NB4 (cell line): ENCODE data around the gene FGF18.

ENCODE experiments used
- POLR2A ChIP-seq: IDR thresholded peaks from 2 replicates; pipeline ENCODE4 v1.6.1; 2011; ENCODE audit warnings: mild to moderate bottlenecking; ENCODE audit not compliant: insufficient read length; ENCODE audit errors: extremely low read depth
- TF ChIP-seq, protein P1 (sequence below): IDR thresholded peaks from one replicate; pipeline ENCODE4 v1.5.1; 2012; ENCODE audit warnings: low read depth, low read length
- TF ChIP-seq, protein P2 (sequence below): IDR thresholded peaks from 2 replicates; pipeline ENCODE4 v1.6.1; 2011; ENCODE audit warnings: low read depth, low read length

GRCh38 chr5:171505473-171506043 lies 86.1 kb downstream of the FGF18 start:
- TF ChIP-seq, protein P1, sequence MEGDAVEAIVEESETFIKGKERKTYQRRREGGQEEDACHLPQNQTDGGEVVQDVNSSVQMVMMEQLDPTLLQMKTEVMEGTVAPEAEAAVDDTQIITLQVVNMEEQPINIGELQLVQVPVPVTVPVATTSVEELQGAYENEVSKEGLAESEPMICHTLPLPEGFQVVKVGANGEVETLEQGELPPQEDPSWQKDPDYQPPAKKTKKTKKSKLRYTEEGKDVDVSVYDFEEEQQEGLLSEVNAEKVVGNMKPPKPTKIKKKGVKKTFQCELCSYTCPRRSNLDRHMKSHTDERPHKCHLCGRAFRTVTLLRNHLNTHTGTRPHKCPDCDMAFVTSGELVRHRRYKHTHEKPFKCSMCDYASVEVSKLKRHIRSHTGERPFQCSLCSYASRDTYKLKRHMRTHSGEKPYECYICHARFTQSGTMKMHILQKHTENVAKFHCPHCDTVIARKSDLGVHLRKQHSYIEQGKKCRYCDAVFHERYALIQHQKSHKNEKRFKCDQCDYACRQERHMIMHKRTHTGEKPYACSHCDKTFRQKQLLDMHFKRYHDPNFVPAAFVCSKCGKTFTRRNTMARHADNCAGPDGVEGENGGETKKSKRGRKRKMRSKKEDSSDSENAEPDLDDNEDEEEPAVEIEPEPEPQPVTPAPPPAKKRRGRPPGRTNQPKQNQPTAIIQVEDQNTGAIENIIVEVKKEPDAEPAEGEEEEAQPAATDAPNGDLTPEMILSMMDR: no peak
- no peak for TF ChIP-seq POLR2A
- TF ChIP-seq, protein P2, sequence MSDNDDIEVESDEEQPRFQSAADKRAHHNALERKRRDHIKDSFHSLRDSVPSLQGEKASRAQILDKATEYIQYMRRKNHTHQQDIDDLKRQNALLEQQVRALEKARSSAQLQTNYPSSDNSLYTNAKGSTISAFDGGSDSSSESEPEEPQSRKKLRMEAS: no peak
